Keratinocyte (primary cell): ENCODE results near the gene LRP10. TPM values are rescaled to one million over a fixed set of nuclear protein-coding genes. Genes with fewer than 3 reads are reported as not detected.

ENCODE experiments used
- DNase-seq: peaks from one replicate; pipeline ENCODE4 v3.0.0-alpha.2; 2011; ENCODE audit warnings: low read depth, missing footprints, low spot score
- FAIRE-seq: peaks from 2 replicates; lab custom pipeline; 2011; peaks lifted over from hg19 to GRCh38; lab: Jason Lieb, UNC
- H2AFZ ChIP-seq: 2 replicates; pipeline ENCODE4 v1.6.0; 2012; ENCODE audit warnings: low read length, control low read depth, inconsistent platforms; ENCODE audit not compliant: control insufficient read depth
- H3K27ac ChIP-seq: 2 replicates; pipeline ENCODE4 v1.5.1; 2011; ENCODE audit warnings: low read length; ENCODE audit not compliant: control insufficient read depth, insufficient read depth
- H3K27me3 ChIP-seq: 3 replicates; pipeline ENCODE4 v1.6.0; 2011; ENCODE audit warnings: low read length; ENCODE audit not compliant: control insufficient read depth, insufficient read depth; ENCODE audit errors: extremely low read depth
- H3K36me3 ChIP-seq, 2 experiments: 2 replicates in 1 of 2; 3 replicates in 1 of 2; pipeline ENCODE4 v1.5.1; 2011; ENCODE audit warnings: low read length in 2 of 2, mild to moderate bottlenecking in 1 of 2; ENCODE audit not compliant: control insufficient read depth in 2 of 2, insufficient read depth in 2 of 2; ENCODE audit errors: extremely low read depth in 1 of 2
- H3K4me1 ChIP-seq: 3 replicates; pipeline ENCODE4 v1.5.1; 2011; ENCODE audit warnings: low read length; ENCODE audit not compliant: control insufficient read depth, insufficient read depth; ENCODE audit errors: extremely low read depth
- H3K4me2 ChIP-seq: 3 replicates; pipeline ENCODE4 v1.6.0; 2011; ENCODE audit warnings: low read depth, low read length; ENCODE audit not compliant: control insufficient read depth, insufficient read depth; ENCODE audit errors: extremely low read depth
- H3K4me3 ChIP-seq, 3 experiments: fragments of 200-600 bp in 1 of 3; sonication (generic) in 1 of 3; 2 replicates in 2 of 3; 3 replicates in 1 of 3; pipeline ENCODE4 v1.5.1; 2011 to 2016; ENCODE audit warnings: low read length in 3 of 3, mild to moderate bottlenecking in 3 of 3, control low read depth in 2 of 3, inconsistent platforms in 1 of 3, low read depth in 1 of 3, mixed read lengths in 1 of 3, mixed run types in 1 of 3, moderate library complexity in 1 of 3; ENCODE audit not compliant: control insufficient read depth in 2 of 3, insufficient read depth in 2 of 3; ENCODE audit errors: extremely low read depth in 1 of 3
- H3K79me2 ChIP-seq: 2 replicates; pipeline ENCODE4 v1.6.0; 2012; ENCODE audit warnings: low read length; ENCODE audit not compliant: control insufficient read depth, insufficient read depth
- H3K9ac ChIP-seq: 3 replicates; pipeline ENCODE4 v1.6.0; 2011; ENCODE audit warnings: low read length; ENCODE audit not compliant: control insufficient read depth, insufficient read depth; ENCODE audit errors: extremely low read depth
- H3K9me1 ChIP-seq: 3 replicates; pipeline ENCODE4 v1.6.0; 2011; ENCODE audit warnings: low read length; ENCODE audit not compliant: control insufficient read depth, insufficient read depth; ENCODE audit errors: extremely low read depth
- H3K9me3 ChIP-seq: 2 replicates; pipeline ENCODE4 v1.5.1; 2012; ENCODE audit warnings: low read depth, low read length; ENCODE audit not compliant: control insufficient read depth
- H4K20me1 ChIP-seq: 3 replicates; pipeline ENCODE4 v1.6.0; 2011; ENCODE audit warnings: low read length; ENCODE audit not compliant: control insufficient read depth, insufficient read depth; ENCODE audit errors: extremely low read depth
- CTCF ChIP-seq, 3 experiments: IDR thresholded peaks in 1 of 3; conservative IDR thresholded peaks in 1 of 3; optimal IDR thresholded peaks in 1 of 3; 2 replicates in 2 of 3; 3 replicates in 1 of 3; pipeline versions ENCODE3 to v1.5.1; 2011; ENCODE audit warnings: low read length in 3 of 3, mild to moderate bottlenecking in 3 of 3, moderate library complexity in 2 of 3, control low read depth in 1 of 3, inconsistent platforms in 1 of 3; ENCODE audit not compliant: insufficient read depth in 2 of 3; ENCODE audit errors: extremely low read depth in 1 of 3
- EZH2 ChIP-seq: IDR thresholded peaks from one replicate; pipeline ENCODE4 v1.6.1; 2012; ENCODE audit warnings: inconsistent platforms, mild to moderate bottlenecking, low read length, moderate library complexity
- dilution Hi-C: fragments of 300-500 bp; cut with MboI; formaldehyde crosslinking; loops from one replicate; pipeline ENCODE4 v1.7.0; 2020; ENCODE audit warnings: low sequenced_read_pairs; ENCODE audit not compliant: extremely low pct_ligation_motif_present
- polyA plus RNA-seq, 5 experiments: library from polyadenylated mRNA; depleted of rRNA in 3 of 5; stranded (reverse) in 3 of 5; stranded (forward) in 1 of 5; unstranded in 1 of 5; fragments of >200 nt; gene quantifications; 1 replicate in 1 of 5; 2 replicates in 3 of 5; 3 replicates in 1 of 5; pipeline versions ENCODE4 v1.2.1 to v1.2.3, GENCODE V29; 2011 to 2012; ENCODE audit warnings: missing spikeins in 2 of 5, low read depth in 1 of 5, low replicate concordance in 1 of 5

Gene LRP10
- polyA plus RNA-seq, 1 donor (not counting 4 experiments of a cell fraction or from before 2014, with no cell fraction given) = 36.7 TPM

DNA sequence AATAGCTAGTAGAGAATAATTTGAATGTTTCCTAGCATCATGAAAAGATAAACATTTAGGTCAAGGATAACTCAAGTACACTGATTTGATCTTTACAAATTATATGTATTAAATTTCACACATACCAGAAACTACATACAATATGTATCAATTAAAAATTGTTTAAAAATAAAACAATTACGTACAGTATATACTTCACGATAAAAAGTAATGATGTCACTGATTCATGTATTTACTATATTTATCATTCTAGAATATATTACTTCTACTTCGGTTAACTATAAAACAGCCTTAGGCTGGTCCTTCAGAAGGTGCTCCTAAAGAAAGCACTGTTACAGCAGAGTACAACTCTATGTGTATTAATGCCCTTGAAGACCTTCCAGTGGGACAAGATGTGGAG, 35.9 kb downstream of the LRP10 start:
- H2AFZ ChIP-seq = no peak overlapping the region
- DNase-seq = no peak
- no peaks in the 10 kb centered on the region for H3K4me1 ChIP-seq
- H3K4me2 ChIP-seq = no peak overlapping the region
- H4K20me1 ChIP-seq = no peaks in the 10 kb centered on the region
- H3K36me3 ChIP-seq = peaks cover 18 to 29% of the 10 kb centered on the region in 2 experiments
- TF ChIP-seq CTCF (optimal IDR thresholded peaks at IDR 0.05 in 1 of 3, IDR thresholded peaks at IDR 0.05 in 1 of 3, conservative IDR thresholded peaks at IDR 0.05 in 1 of 3; ENCODE audit: extremely low read depth in 1 of 3, insufficient read depth in 2 of 3, low read length in 3 of 3) (no peak), EZH2 (no peak)
- no peak overlapping the region for H3K27ac ChIP-seq
- H3K9ac ChIP-seq = no peak overlapping the region
- dilution Hi-C loops = no loop called here
- peaks cover 6% of the 10 kb centered on the region for H3K79me2 ChIP-seq
- H3K9me3 ChIP-seq = no peaks in the 10 kb centered on the region
- FAIRE-seq = no peak
- H3K27me3 ChIP-seq = no peaks in the 10 kb centered on the region
- H3K9me1 ChIP-seq = no peaks in the 10 kb centered on the region
- H3K4me3 ChIP-seq = no peak overlapping the region

DNA sequence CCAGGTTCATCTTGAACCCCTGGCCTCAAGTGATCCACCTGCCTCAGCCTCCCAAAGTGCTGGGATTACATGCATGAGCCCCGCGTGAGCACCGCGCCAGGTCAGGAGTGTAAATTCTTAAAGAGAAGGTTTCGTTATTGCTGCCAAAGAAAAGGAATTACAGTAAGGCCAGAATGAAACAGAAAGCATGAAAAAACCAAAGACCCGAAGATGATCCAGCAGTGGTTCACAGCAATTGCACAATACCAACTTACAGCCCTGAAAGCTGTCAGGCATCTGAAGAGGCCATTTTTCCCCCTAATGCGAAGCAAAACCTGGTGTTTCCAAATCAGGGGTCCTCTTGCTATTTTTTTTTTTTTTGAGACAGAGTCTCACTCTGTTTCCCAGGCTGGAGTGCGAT, 37.1 kb downstream of the LRP10 start:
- no peaks in the 10 kb centered on the region for H3K27me3 ChIP-seq
- no peak overlapping the region for H3K9ac ChIP-seq
- H3K4me2 ChIP-seq = no peak overlapping the region
- peaks cover 9% of the 10 kb centered on the region for H3K79me2 ChIP-seq
- TF ChIP-seq EZH2 (no peak), CTCF (optimal IDR thresholded peaks at IDR 0.05 in 1 of 3, IDR thresholded peaks at IDR 0.05 in 1 of 3, conservative IDR thresholded peaks at IDR 0.05 in 1 of 3; ENCODE audit: extremely low read depth in 1 of 3, insufficient read depth in 2 of 3, low read length in 3 of 3) (no peak)
- H3K4me1 ChIP-seq = no peaks in the 10 kb centered on the region
- no peak overlapping the region for H3K4me3 ChIP-seq
- H3K9me3 ChIP-seq = no peaks in the 10 kb centered on the region
- H3K27ac ChIP-seq = no peak overlapping the region
- H4K20me1 ChIP-seq = no peaks in the 10 kb centered on the region
- H3K36me3 ChIP-seq = peaks cover 18 to 29% of the 10 kb centered on the region in 2 experiments
- no peak overlapping the region for H2AFZ ChIP-seq
- no peaks in the 10 kb centered on the region for H3K9me1 ChIP-seq
- DNase-seq = no peak
- dilution Hi-C loops = no loop called here
- no peak for FAIRE-seq
